Stimulated activated CD4-positive, alpha-beta T cell treated with anti-CD3 and anti-CD28 coated beads, Interleukin-1b, Interleukin-23, amount 100 ng/mL, for 24 hours (primary cell): ENCODE data around the gene RHBDF2.

Experiments used
- DNase-seq, 4 experiments: peaks; one replicate each; pipeline ENCODE4 v3.0.0-alpha.2; 2020; ENCODE audit warnings: low read depth in 4 of 4, low spot score in 1 of 4

Gene RHBDF2

GRCh38 chr17:76502341-76503211, 1.4 kb upstream of the RHBDF2 start:
- DNase-seq, result no peak

DNA sequence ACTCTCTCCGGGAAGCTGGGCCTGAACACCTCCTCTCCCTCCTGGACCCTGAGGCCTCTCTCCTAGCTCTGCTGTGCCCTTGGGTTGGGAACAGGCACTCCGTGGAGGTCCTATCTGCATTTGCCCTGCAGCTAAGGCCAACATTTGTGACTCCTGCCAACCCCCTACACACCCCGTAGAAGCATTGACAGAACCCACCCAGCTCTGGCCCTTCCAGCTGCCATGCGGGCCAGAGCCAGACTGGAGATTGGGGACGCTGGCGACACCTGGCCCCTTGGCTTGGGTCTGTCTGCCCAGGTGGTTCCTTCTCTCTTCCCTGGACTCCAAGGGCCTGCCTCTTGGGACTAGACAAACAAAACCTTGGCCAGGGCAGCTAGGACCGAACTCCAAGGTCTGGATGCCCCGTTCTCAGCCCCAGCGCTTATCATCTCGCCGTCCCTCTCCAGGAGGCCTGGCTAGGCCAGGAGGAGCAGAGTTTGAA, 644 bp upstream of the RHBDF2 start:
- DNase-seq, result no peak

DNA sequence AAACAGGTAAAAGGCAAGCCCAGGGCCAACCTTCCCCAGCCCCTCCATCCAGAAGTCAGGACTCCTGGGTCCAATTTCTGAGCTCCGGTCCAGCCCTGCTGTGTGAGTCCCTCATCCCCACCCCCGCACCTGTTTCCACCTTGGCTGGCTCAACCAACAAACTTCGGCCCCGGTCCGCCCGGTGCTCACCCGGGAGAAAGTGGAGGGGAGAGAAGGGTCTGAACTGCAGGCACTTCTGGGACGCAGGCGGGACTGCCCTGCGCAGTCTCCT, 541 bp downstream of the RHBDF2 start:
- no peak for DNase-seq

DNA sequence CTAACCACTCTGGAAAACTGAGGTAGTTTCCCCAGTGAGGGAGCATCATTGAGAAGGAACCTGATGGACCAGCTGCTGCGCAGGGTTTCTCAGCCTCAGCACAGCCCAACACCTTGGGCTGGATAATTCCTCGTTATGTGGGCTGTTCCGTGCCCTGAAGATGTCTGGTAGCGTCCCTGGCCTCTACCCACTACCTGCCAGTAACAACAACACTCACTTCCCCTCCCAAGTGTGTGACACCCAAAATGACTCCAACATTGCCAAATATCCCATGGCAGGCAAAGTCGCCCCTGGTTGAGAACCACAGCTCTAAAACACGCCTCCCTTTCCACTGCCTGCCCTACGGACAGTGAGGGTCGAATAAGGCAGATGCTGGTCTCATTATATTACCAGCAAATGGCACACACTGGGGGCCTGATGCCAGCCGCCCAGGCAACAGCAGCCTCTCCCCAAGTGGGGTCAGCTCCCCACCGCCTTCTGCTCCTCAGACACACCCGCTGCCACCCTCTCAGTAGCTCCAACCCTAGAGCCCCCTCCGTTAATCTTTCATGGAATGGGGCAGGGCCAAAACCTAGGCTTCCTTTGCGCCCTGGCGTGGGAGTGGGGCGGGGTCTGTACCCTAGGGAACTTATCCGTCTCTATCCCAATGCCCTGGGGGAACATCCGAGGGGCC, 1.0 kb downstream of the RHBDF2 start:
- DNase-seq, result no peak

GRCh38 chr17:76499267-76499667, 2.0 kb downstream of the RHBDF2 start:
- DNase-seq, result no peak

DNA sequence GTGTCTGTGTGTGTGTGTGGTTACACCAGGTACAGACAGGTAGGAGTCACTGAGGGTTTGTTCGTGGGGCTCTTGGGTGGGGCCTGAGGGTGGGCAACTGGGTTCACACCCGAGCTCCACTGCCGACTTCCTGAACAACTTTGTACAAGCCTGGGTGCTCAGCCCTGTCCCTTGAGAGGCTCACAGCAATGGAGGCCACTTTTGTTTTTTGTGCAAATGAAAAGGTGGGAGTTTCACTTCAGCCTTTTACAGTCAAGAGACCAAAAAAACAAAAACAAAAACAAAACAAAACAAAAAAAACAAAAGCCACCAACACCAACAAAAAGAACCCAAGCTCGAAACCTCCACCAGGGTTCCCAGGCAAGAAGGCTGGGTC, 2.4 kb downstream of the RHBDF2 start:
- DNase-seq, result no peak

DNA sequence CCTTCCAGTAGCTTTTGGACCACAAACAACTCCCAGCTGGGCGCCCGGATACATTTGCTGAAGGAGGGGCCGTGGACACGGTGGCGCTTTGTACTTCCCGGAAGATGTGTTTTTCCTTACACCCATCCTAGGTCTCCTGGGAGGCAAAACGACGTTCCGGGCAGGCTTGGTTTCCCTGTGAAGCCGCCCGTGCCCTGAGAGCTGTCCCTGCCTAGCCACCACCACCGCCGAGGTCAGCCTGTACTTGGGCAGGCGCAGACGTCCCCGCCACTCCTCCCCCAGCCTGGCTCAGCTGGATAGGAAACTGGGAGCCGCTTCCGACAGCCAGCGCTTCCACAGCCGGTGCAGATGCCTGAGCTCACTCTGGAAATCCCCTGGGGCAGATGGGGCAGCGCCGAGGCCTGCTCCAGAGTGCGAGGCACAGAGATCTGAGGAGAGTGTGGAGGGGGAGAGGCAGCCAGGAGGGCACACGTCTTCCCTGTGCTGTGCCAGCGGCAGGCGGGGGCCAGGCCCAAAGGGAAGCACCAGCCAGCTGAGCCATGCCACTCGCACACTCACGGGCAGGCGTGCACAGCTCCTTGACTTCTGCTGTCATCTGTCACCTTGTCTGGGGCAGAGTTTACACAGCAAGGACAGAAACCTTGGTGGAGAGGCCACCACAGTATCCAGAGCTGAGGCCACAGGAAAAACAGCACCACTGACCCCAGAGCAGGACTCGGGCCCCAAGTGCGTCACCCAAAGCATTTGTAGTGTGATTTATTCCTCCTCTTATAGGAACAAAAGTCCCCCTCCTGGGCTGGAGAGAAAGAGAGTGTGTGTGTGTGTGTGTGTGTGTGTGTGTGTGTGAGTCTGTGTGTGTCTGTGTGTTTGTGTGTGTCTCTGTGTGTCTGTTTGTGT, 3.0 kb downstream of the RHBDF2 start:
- no peak for DNase-seq

- DNase-seq, result no peak
Observed at GRCh38 chr17:76497699-76497978, 3.6 kb downstream of the RHBDF2 start.

GRCh38 chr17:76496464-76496863, 4.8 kb downstream of the RHBDF2 start:
- DNase-seq, result no peak

DNA sequence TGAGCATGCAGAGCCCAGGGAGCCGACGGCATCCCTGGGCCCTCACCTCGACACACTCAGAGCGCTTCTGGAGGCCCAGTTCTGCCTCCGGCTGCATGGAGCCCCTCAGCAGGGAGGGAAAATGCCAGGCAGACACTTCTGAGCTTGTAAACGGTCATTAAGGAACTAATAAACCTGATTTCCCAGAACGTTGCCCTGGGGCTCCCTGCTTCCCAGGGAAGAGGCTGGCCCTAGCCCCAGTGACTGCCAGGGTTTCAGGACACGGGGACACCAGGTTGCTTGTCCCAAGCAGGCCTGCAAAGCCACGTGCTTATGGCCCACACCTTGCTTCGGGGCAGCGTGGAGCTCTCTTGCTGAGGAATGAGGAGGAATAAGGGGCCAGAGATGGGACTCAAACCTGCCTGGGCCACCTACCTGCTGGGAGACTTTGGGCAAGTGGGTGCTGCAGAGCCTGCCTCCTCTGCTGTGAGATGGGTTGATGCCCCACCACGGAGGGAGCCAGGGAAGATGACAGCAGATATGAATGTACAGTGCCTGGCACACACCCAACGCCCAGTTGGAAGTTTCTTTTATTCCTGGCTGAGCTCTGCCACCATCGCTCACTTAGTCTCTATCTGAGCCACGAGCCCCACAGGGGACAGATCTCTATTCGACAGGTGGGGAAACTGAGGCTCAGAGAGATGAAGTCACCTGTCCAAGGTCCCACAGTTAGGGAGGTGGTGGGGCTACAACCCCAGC, 5.4 kb downstream of the RHBDF2 start:
- DNase-seq, result no peak

- no peak for DNase-seq
Observed at GRCh38 chr17:76493505-76494167, 7.6 kb downstream of the RHBDF2 start.

DNA sequence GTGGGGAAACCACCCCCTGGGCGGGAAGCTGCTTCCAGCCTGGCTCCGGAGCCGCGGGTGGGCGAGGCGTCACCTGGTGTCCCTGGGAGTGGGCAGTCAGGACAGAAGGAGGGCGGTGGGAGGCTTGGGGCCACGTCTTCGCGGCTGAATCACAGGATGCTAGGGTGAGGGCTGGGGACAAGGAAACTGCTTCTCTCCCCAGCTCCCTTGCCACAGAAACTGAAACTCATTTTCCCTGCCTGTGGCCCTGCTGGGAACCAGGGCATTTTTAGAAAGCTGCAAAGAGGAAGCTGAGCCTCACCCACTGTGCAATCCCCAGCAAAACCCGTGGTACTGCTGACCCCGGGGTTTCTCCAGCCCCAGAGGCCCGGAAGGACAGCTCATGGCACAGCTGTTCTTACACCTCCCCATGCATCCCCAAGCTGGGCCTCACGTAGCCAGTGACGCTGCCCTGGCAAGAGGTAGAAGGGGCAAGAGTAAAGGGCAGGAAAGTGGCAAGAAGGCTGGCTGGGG, 8.2 kb downstream of the RHBDF2 start:
- peak in 1 of 4 experiments; percentile 37 for DNase-seq

DNA sequence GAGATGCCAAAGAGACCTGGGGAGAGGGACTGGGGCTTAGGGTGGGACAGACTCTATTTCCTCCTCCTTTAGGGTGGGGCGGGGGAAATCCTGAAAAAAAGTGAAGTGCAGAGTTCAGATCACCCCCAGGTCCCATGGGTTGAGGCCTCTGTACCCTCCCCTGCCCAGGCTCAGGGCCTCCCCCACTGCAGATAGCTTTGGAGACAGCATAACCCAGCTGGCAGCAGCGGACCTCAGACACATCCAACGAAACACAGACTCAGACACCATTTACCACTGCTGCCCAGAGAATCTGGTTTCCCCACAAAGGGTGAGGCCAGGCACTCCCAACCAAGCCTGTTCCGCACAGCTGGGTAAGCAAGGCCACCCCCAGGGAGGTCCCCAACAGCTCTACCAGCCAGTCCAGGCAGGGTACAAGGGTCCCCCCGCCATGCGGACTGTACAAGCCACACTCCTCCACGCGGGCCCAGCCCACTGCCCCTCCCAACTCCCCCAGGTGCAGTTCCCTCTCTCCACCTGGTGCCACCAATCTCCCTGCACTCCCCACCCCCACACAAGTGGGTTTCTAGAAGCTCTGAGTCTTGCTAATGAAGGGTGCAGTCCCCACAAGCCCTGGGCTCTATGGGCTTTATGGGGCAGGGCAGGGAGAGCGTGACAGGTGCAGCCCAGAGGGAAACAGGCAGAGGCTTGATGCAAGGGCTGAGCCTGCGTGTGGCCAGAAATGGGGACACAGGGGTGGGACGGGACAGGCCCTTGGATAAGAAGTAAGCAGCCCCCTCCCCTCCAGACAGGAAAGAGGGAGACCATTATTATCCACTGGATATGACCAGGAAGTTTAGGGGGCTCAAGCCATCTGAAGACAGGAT, 8.9 kb downstream of the RHBDF2 start:
- no peak for DNase-seq

DNA sequence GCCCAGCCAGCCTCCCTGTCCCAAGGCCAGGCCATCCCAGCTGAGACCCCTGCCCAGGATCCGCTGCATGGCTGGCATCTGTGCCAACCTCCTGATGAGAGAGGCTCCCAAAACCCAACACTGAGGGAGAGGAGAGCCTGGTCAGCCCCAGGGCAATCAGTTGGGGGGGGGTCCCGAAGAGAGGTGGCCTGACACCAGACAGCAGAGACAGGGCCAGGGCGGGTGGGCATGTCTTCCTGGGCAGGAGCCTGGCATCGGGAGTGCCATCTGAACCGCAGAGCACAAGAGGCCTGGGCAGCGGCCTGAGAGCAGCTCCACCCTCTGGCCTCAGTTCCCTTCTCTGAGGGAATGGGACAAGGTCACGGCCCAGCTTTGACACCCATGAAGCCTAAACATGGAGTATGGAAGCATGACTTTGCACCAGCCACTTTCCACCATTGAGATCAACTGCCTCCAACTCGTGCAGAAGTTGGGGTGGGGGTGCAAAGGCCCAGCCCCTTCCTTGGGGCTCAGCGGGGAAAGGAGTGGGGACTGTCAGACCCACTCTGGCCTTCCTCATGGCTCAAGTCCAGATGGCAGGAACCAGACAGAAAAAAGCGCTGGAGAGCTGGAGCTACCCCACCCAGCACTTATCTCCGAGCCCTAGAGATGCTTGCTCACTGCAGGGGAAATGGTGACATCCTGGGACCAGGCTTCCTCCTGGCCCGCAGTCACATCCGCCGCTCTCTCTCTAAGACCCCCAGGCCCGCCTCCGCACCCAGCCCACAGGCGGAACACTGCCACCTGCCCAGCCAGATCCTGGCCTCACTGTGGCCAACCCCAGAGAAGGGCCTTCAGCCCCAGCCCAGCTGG, 9.7 kb downstream of the RHBDF2 start:
- no peak for DNase-seq

DNA sequence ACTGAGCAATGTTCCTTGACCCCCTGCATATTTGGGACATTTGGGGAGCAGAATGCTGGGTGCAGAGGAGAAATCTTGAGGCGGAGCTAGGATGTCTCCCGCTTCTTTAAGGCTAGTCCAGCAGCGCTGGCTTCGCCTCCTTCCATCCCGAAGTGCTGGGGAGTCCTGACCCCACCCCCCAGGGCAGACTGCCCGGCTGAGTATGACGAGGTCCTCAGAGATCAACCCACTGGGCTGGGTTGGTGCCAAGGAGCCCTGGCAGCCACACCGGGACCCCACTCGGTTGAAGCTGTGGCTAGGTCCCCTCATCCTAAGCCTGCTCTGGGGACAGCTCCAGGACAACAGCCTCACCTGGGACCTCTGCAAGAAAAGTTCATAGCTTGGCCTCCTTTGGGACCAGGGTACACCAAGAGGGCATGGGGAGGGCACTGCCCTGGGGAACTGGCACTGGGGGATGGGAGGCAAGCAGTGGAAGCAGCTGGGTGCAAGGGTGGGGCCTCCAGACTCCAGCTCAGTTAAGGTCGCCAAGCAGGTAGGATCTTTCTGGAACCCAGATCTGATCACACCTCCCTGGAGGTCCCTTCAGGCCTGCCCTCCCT, 11.0 kb downstream of the RHBDF2 start:
- no peak for DNase-seq

DNA sequence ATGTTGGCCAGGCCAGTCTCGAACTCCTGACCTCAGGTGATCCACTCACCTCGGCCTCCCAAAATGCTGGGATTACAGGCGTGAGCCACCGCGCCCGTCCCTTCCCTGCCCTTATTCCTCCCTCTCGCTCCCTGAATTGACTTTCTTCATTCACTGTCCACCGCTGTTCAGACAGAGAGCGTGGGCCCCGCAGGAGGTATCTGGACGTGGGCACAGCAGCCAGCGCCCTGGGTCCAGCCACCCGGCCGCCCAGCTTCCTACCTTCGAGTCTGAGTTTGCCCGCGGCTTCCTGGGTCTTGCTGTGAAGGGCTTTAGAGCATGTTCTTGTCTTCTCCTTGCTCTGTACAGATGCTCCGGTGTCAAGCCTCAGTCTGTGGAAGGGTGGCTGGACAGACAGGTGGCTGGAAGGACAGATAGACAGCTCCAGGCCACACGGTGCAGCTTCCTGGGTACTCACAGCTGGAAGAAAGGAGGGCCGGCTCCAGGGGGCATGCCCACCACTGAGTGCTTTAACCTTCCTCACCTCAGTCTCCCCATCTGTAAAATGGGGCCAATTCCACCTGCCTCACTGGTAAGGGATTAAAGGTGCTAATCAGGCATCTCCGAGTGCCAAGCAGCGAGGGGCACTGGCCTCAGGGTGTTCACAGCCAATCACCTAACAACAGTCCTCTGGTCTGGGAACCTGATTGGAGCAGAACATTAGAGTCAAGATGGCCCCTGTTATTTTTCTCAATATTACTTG, 13.6 kb downstream of the RHBDF2 start:
- no peak for DNase-seq

GRCh38 chr17:76485569-76485968, 15.7 kb downstream of the RHBDF2 start:
- no peak for DNase-seq
